Heart right ventricle (tissue), 16 donors: ENCODE results near the gene PRDM16. TPM values are rescaled to one million over a fixed set of nuclear protein-coding genes. Genes with fewer than 3 reads are reported as not detected.

Experiments
- ATAC-seq, 8 donors: fragments of 200-7000 bp; cut with Tn5 transposase; one replicate each; pipeline ENCODE4 v1.9.1; 2020; ENCODE audit warnings: mild to moderate bottlenecking in 8 of 8, moderate library complexity in 8 of 8, moderate number of reproducible peaks in 1 of 8
- DNase-seq, 2 donors: peaks; one replicate each; pipeline ENCODE4 v3.0.0-alpha.2; 2020
- H3K27ac ChIP-seq, 10 donors: fragments of 200-600 bp; sonication (generic) in 2 of 10; one replicate each; pipeline versions ENCODE4 v1.5.0 to v1.8.0; 2020 to 2022; ENCODE audit warnings: mild to moderate bottlenecking in 3 of 10
- H3K27me3 ChIP-seq, 7 donors: fragments of 200-600 bp; one replicate each; pipeline ENCODE4 v1.8.0; 2021 to 2022; ENCODE audit warnings: mild to moderate bottlenecking in 2 of 7
- H3K36me3 ChIP-seq, 9 donors: fragments of 200-600 bp; sonication (generic) in 1 of 9; one replicate each; pipeline versions ENCODE4 v1.5.0 to v1.8.0; 2020 to 2022; ENCODE audit warnings: mild to moderate bottlenecking in 2 of 9
- H3K4me1 ChIP-seq, 9 donors: fragments of 200-600 bp; sonication (generic) in 1 of 9; one replicate each; pipeline versions ENCODE4 v1.5.0 to v1.8.0; 2020 to 2022; ENCODE audit warnings: mild to moderate bottlenecking in 4 of 9
- H3K4me3 ChIP-seq, 10 donors: fragments of 200-600 bp; sonication (generic) in 2 of 10; one replicate each; pipeline versions ENCODE4 v1.5.0 to v1.8.0; 2020 to 2022; ENCODE audit warnings: mild to moderate bottlenecking in 7 of 10, moderate library complexity in 2 of 10
- H3K9me3 ChIP-seq, 11 donors: fragments of 200-600 bp in 10 of 11; sonication (generic) in 2 of 11; one replicate each; pipeline versions ENCODE4 v1.5.0 to v1.8.0; 2013 to 2022; ENCODE audit warnings: mild to moderate bottlenecking in 2 of 11, control low read depth in 1 of 11, moderate library complexity in 1 of 11
- WGBS, 2 donors: extraction: QIAGEN DNeasy Blood & Tissue Kit; methylation state at CpG; one replicate each; pipeline ENCODE4 v1.1.7; 2013; ENCODE audit warnings: inconsistent platforms in 1 of 2; 5-methylcytosine and 5-hydroxymethylcytosine counted together
- intact Hi-C, 10 donors: fragments of 100-400 bp; cut with DNase I; formaldehyde crosslinking; loops; one replicate each; pipeline versions ENCODE4 v1.11.1 to v1.14.2; 2022
- polyA plus RNA-seq, 2 donors: library from polyadenylated mRNA; stranded (reverse); fragments of 200-250 nt; gene quantifications; one replicate each; pipeline ENCODE4 v1.2.3, GENCODE V29; 2013
- total RNA-seq, 10 donors: library from RNA; stranded (reverse); fragmentation: NEBNext Ultra II Directional in 3 of 10; extraction: Animal tissue kit (Norgen Biotek cat#: 25700) in 3 of 10; gene quantifications; one replicate each; pipeline versions ENCODE4 v1.2.1 to v1.2.4, GENCODE V29; 2021 to 2023
- TF ChIP-seq, protein P1 (sequence below), 9 donors: fragments of 200-600 bp; sonication (generic) in 2 of 9; IDR thresholded peaks; one replicate each; pipeline versions ENCODE4 v1.5.0 to v1.8.0; 2021 to 2022; ENCODE audit warnings: antibody characterized with exemption in 9 of 9, mild to moderate bottlenecking in 5 of 9, moderate library complexity in 1 of 9
- donor health status: Arrhythmogenic right ventricular cardiomyopathy.
- donor health status: ischemic (EF 13 %, LVEDD 7.1; RV severe dilation, severe dysfunction).
- donor health status: healthy with polysubstance abuse.
- donor health status: DM: no; HTN: yes; CAD: no.
- donor health status: DM: no; HTN: no; CAD: no.
- donor health status: ischemic (EF 25% LVEDD 6.9; RV normal size, moderate dysfunction).
- donor health status: ischemic (EF 25% LVEDD 5.7; RV mildly dilated, moderate dysfunction).
- donor health status: healthy.
- donor health status: DM: yes; HTN: yes; CAD: no.
- donor health status: Ischemic cardiomyopathy.
- donor health status: ischemic (EF 35%, LVEDD 5.7; RV mildly dilated, moderate dysfunction).
- donor health status: nonischemic (EF 11% LVEDD 7.7; RV severe dilation, severe dysfunction).
- donor health status: DM: yes; HTN: yes; CAD: no.
- donor health status: PGD.
- donor health status: ischemic (EF 29% LVEDD 5.4; RV normal size, mild dysfunction).
- donor health status: nonischemic (EF 23%, LVEDD 6.1; RV moderate dilation, normal function).

The PRDM16 gene
- total and polyA plus RNA-seq, 12 donors = 4.1 to 25.9 (median 14.8) TPM

DNA sequence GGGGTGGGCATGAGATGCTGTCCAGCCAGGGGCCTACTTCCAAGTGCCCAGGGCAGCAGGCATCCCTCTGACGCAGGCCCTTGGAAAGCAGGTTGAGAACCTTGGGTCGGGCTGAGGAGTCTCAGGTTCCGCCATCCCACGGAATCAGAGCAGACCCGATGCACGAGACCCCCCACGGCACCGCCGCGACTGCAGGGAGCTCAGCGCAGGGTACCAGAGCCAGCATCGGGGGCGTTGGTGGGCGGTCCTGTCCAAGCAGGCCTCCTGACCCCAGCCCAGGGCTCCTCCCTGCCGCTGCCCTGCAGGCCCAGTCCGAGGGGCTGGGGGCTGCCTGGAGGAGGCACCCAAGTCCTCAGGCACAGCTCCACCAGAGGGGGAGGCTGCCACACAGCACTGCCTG, 177.2 kb downstream of the PRDM16 start:
- H3K4me1 ChIP-seq = peaks cover 0 to 35% (median under 1%) of the 10 kb centered on the region in 9 donors
- TF ChIP-seq, protein P1, sequence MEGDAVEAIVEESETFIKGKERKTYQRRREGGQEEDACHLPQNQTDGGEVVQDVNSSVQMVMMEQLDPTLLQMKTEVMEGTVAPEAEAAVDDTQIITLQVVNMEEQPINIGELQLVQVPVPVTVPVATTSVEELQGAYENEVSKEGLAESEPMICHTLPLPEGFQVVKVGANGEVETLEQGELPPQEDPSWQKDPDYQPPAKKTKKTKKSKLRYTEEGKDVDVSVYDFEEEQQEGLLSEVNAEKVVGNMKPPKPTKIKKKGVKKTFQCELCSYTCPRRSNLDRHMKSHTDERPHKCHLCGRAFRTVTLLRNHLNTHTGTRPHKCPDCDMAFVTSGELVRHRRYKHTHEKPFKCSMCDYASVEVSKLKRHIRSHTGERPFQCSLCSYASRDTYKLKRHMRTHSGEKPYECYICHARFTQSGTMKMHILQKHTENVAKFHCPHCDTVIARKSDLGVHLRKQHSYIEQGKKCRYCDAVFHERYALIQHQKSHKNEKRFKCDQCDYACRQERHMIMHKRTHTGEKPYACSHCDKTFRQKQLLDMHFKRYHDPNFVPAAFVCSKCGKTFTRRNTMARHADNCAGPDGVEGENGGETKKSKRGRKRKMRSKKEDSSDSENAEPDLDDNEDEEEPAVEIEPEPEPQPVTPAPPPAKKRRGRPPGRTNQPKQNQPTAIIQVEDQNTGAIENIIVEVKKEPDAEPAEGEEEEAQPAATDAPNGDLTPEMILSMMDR (IDR thresholded peaks at IDR 0.05) = no peak
- H3K4me3 ChIP-seq = no peak overlapping the region
- no peaks in the 10 kb centered on the region for H3K36me3 ChIP-seq
- H3K27ac ChIP-seq = no peak overlapping the region
- DNase-seq = no peak
- peaks cover 0 to 44% (median 24%) of the 10 kb centered on the region in 7 donors for H3K27me3 ChIP-seq
- WGBS, 2 donors = 92 to 94% methylated on average over 16 of the region's 16 CpGs
- intact Hi-C loops = no loop called here
- no peaks in the 10 kb centered on the region for H3K9me3 ChIP-seq
- ATAC-seq = no peak

DNA sequence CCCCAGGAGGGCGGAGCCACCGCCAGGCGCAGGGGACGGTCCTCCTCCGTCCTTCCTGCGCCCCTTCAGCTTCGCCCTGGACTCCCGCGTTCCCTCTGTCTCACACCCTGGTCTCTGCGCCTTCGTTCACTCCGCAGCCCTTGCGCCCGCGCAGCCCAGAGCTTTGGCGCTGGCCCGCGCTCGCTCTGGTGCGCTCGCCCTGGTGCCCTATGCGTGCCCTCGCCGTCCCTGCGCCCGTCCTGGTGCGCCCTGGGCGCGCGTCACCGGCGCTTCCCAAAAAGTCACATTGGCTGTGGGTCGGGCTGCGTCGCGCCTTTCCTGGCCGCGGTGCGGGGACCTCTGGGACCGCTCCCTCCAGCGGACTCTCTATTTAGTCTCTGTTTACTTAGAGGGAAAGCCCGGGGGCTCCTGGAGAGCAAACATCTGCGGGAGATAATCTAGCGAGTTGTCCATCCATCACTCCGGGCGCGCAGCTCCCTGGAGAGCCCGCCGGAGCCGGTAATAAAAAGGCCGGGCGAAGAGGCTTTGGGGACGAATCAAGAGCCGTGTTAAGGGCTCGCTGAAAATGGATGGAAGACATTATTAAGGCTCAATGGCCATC, 178.6 kb downstream of the PRDM16 start:
- Histone ChIP-seq H3K27me3 (peaks cover 0 to 40% (median 24%) of the 10 kb centered on the region in 7 donors), H3K27ac (peak overlapping the region in 1 of 10 donors; percentile 28), H3K4me1 (peaks cover 0 to 35% (median 5%) of the 10 kb centered on the region in 9 donors), H3K4me3 (peak overlapping the region in 1 of 10 donors; percentile 19), H3K36me3 (no peaks in the 10 kb centered on the region), H3K9me3 (no peaks in the 10 kb centered on the region)
- DNase-seq = no peak
- intact Hi-C loops = no loop called here
- TF ChIP-seq, protein P1 (IDR thresholded peaks at IDR 0.05) = no peak
- peak in 2 of 8 donors; percentile 15 to 19 for ATAC-seq
- 28 to 34% methylated on average over 55 of the region's 55 CpGs for WGBS, 2 donors

DNA sequence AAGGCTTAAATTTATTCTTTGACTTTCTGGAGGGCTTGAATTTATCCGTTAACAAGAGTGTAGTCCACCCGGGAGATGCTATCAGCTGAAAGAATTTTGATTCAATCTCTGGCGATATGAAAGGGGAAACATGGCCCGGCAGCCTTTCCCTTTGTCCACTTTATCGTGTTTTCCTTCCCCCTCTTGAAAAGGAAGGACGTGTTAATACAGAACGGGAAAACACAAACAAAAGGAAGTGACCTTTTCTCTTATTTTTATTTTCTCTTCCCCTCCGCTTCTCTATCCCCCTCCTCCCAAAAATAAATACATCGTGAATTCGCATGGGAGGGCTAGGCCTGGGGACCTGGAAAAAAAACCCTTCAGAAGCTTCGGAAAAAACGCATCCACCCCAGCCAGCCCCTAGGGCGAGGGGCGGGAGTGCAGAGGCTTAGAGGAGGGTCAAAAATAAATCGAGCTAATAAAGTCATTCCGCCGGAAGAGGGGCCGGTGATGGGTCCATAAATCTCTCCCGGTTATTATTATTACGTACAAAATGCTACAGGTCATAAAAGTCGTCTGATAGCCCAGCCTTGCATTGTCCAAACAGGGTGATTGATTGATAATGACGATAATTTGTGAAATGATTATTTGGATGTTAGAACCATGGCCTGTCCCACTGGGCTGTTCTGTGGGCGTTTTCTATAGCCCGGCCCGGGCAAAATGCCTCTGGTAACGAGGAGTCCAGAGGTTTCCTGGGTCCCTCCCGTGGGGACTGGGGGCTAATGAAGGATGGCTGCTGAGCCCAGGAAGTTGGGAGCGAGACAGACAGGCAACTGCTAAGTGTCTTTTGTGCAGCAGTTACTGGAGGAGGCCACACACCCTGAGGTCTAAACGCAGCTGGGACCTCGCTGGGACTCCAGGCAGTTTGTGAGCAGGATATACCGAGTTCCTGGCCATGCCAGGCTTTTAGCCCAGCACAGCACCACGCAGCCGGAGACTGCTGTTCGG, 179.4 kb downstream of the PRDM16 start:
- peaks cover 0 to 35% (median 5%) of the 10 kb centered on the region in 9 donors for H3K4me1 ChIP-seq
- WGBS, 2 donors = 46 to 60% methylated on average over 34 of the region's 34 CpGs
- intact Hi-C loops = no loop called here
- ATAC-seq = peak in 1 of 8 donors; percentile 19
- peak overlapping the region in 2 of 10 donors; percentile 26 to 28 for H3K27ac ChIP-seq
- H3K4me3 ChIP-seq = peak overlapping the region in 1 of 10 donors; percentile 19
- H3K27me3 ChIP-seq = peaks cover 0 to 40% (median 23%) of the 10 kb centered on the region in 7 donors
- no peaks in the 10 kb centered on the region for H3K36me3 ChIP-seq
- TF ChIP-seq, protein P1 (IDR thresholded peaks at IDR 0.05) = no peak
- DNase-seq = no peak
- no peaks in the 10 kb centered on the region for H3K9me3 ChIP-seq

DNA sequence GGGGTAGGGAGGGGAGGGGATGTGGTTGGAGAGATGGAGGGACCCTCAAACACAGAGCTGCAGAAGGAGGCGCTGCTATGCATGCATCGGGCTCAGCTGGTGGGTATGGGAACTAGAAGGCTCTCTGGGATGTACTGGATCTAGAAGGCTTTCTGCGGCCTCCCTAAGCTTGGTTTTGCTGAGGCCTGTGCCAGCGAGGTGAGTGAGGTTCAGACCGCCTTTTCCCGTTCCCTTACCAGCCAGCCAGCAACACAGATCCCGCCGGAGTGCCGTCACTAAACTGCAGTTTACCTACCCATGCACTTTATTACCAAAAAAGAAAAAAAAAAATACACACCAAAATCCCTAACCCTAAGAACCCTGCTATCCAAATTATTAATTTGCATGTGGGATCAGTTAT, 180.2 kb downstream of the PRDM16 start:
- DNase-seq (no peak), ATAC-seq (no peak)
- H3K4me3 ChIP-seq = no peak overlapping the region
- no peaks in the 10 kb centered on the region for H3K9me3 ChIP-seq
- TF ChIP-seq, protein P1 (IDR thresholded peaks at IDR 0.05) = no peak
- H3K36me3 ChIP-seq = no peaks in the 10 kb centered on the region
- 74% methylated on average over 9 of the region's 9 CpGs for WGBS, 2 donors
- H3K27ac ChIP-seq = peak overlapping the region in 1 of 10 donors; percentile 26
- intact Hi-C loops = no loop called here
- peaks cover 0 to 40% (median 23%) of the 10 kb centered on the region in 7 donors for H3K27me3 ChIP-seq
- peaks cover 0 to 35% (median 5%) of the 10 kb centered on the region in 9 donors for H3K4me1 ChIP-seq
